HG03103 (cell line): ENCODE results near the gene TPCN2.

Experiments
- ATAC-seq: cut with Tn5 transposase; IDR thresholded peaks from one replicate; pipeline ENCODE4 v1.9.1; 2021; ENCODE audit warnings: low read depth; ENCODE audit not compliant: unreplicated experiment

TPCN2 gene

GRCh38 chr11:69035946-69036340, 12.8 kb upstream of the TPCN2 start:
- no peak for ATAC-seq

GRCh38 chr11:69037074-69037473, 11.7 kb upstream of the TPCN2 start:
- no peak for ATAC-seq

GRCh38 chr11:69037544-69037943, 11.2 kb upstream of the TPCN2 start:
- ATAC-seq = no peak

DNA sequence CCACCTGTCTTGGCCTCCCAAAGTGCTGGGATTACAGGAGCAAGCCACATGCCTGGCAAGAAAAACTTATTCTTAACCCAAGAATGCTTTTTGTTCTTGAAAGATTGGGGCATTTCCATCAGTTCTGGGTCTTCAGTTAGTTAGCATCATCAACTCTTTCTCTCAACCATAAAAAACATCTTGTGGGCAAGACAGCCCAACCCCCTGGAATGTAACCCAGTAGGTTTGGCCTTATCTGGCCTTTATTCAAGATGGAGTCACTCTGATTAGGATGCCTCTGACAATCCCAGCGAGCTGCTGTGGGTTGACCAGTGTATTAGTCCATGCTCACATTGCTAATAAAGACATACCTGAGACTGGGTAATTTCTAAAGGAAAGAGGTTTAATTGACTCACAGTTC, 9.2 kb upstream of the TPCN2 start:
- no peak for ATAC-seq

DNA sequence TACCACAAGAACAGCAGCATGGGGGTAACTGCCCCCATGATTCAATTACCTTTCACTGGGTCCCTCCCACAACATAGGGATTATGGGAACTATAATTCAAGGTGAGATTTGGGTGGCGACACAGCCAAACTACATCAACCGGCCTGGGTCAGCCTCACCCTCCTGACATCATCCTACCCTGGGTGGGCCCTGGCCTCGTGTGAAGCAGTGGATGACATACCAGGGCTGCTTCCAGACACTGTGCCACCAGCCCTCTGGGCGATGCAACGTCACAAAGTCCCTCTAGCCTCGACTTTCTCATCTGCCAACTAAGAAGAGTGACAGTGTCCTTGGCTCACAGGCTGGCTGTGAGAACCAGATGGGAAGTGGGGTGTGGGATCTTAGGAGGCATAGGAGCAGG, 8.7 kb upstream of the TPCN2 start:
- no peak for ATAC-seq

GRCh38 chr11:69040581-69041260, 8.0 kb upstream of the TPCN2 start:
- no peak for ATAC-seq

GRCh38 chr11:69041516-69041915, 7.2 kb upstream of the TPCN2 start:
- no peak for ATAC-seq

- no peak for ATAC-seq
These were observed 4.4 kb upstream of the TPCN2 start for GRCh38 chr11:69044111-69045013.

GRCh38 chr11:69048031-69048693, 570 bp upstream of the TPCN2 start:
- no peak for ATAC-seq

DNA sequence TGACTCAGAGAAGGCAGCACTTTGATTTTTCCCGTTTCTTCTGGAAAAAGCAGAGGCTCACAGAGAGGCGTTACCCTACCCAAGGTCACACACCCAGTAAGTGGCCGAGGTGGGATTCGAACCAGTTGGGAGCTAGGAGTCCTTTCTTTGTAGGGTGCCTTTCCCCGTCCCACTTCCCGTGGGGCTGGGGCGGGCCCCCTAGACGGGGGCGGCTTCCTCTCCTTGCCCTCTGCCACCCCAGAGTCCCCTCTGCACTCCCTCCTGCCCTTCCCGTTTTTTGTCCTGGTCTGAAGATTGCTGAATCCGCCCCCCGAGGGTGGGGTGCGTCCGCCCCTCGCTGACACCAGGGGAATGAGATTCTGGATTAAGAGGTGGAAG, 747 bp downstream of the TPCN2 start:
- no peak for ATAC-seq

DNA sequence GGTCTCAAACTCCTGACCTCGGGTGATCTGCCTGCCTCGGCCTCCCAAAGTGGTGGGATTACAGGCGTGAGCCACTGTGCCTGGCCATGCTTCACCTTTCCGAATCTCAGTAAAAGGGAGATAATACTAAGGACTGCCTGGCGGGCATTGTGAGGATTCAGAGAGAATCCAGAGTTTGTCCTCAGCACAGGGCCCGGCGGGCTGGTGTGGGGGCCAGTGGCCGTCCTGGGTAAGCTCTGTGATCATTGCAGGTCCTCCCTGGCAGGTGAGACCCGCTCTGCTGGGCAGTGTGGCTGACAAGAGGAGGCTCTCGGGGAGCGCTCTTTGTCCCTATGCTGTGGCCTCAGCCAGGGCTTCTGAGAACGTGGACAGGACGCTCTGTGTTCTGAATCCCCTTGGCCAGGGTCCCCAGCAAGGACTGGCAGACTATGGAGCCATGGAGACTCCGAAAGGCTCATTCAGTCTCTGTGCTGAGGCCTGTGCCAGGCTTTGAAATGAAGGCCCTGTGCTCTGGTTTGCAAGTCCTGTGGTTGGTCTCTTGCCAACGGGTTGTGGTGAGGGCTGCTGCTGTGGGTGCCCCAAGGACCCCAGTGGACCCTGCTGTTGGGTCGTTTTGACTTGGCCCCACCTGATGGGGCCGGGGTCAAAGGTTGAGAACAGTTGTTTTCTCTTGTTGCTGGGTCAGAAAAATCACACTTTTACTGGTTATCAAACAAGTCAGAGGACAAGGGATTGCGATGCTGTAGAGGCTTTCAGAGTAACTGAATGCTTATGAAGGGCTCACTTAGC, 2.1 kb downstream of the TPCN2 start:
- ATAC-seq = no peak

- ATAC-seq = no peak
These were observed 2.9 kb downstream of the TPCN2 start for GRCh38 chr11:69051381-69052342.

DNA sequence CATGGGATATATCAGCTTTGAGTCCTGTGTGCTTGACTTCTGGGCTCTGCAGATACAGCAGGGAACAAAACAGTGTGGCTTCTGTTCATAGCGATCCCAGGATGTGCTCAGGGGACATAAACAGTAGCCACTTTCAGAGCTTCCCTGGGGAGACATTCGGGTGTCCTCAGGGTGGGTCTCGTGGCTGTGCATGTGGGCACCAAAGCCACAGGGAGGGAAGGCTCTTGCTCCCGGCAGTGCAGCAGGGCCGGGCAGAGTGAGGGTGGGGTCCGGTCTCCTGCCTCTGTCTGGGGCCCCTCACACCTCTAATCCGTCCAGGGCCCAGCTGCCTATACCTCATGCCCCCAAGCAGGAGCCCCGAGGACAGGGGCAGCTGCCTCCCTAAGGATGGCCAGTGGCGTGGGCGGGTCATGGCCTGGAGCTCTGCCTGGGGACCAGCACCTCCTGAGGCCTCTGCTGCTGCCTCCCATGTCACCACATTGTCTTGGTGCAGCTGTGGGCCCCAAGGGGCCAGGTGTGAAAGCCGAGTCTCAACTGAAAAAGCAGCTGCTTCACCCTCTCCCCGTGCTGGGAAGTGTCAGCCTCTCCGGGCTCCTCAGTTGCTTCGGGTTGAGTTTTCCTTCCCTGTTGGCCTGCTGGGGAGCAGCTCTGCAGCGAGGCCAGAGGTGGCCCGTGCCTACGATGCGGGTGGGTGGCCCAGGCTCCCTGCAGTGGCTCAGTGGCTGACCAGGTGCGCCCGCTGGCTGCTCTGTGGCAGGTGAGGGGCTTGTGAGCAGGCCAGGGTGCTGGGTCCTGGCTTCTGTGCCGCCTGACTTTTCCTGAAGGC, 3.8 kb downstream of the TPCN2 start:
- no peak for ATAC-seq

- ATAC-seq = no peak
These were observed 4.4 kb downstream of the TPCN2 start for GRCh38 chr11:69053169-69053477.

DNA sequence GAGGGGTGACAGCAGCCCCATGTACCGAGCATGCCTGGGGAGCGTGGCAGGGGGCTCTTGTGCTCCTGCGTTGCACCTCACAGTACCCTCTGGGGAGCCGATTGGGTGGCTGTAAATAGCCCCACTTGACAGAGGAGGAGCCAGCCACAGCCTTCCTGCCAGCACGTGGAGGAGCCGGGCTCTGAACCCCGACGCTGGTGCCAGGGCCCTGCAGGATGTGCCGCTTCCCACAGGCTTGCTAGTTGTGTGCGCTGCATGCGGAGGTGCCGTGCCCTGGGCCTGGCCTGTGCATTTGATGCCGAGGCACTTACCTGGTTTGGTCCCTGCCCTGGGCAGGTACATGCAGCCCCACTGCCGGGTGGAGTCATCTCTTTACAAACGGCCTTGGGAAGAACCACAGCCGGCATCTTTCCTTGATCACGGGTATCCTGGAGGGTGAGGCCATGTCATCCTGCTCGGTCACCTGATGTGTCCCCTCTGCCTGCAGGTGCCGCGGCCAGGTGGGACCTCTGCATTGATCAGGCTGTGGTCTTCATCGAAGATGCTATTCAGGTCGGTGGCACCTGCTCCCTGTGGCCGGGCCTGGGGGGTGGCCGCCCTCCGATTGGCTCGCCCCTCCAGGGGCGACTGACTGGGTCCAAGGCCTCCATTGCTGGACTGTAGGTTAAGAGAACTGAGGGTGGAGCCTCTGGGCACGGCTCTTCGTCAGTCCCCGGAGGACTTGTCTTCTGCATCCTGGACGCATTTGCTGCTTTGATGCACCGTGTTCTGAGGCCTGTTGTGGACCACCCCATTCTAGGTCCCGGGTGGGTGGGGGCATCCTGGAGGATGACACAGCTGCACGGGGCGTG, 5.0 kb downstream of the TPCN2 start:
- no peak for ATAC-seq

DNA sequence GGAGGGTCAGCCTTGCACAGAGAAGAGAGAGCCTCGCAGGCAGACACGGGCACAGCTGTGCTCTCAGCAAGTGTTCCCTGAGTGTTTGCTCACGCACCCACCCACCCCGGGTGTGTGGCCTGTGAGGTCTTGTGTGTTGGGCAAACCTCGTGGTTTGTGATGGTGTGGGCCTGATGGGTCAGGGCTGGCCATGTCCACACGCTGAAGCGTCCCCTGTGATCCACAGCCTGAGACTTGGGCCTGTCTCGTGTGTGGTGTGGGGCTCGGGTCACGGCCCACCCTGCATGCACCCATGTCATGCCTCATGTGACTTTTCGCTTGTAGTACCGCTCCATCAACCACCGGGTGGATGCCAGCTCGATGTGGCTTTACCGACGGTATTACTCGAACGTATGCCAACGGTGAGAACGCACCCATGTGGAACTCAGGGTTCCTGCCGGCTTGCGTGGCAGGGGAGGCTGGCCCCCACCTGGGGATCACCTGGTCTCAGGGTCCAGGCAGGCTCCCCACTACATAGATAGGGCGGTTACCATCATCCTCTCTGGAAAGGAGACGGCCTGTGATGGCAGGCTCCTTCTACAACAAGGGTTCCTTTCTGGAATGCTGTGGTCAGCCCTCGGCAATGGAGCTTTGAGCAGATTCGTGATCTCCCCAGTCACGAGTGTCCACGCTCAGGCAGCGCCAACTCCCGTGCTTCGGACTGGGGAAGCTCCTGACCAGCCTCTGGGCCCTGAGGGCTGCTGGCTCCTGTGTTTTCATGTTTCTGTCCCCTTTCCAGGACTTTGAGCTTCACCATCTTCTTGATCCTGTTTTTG, 5.9 kb downstream of the TPCN2 start:
- no peak for ATAC-seq

DNA sequence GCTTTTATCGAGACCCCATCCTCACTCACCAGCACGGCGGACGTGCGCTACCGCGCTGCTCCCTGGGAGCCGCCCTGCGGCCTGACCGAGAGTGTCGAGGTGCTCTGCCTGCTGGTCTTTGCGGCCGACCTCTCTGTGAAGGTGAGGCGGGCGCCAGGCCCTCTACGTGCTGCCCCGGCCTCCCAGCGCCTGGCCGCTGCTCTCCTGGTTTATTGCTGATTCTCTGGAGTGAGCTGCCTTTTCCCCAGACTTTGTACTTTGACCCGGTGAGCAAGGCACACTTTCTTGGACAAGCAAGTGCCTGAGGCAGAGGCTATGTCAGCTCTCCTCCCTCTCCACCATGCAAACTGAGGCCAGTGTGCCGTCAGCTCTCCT, 6.5 kb downstream of the TPCN2 start:
- ATAC-seq = no peak
